Measurements from ENCODE around the gene PTPRK.

DNA sequence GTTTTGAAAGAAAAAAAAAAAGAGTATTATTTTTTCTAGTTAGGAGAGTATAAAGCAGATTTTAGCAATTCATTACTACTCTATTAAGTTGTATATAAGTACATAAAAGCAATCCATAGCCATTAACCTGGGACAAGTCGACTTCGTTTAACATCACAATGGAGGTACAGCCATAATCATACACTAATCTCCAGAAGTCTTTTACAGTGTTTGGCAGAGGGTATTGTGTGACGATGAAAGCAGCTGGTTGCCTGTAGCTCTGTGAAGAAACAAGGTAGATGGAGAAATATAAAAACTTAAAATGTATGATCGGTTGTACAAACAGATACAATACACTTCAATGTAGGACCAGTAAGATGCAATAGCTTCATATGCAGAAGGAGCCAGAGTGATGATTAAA, 543.6 kb downstream of the PTPRK start:
- TF ChIP-seq PHF8 (IDR thresholded peaks at IDR 0.05; ENCODE audit: borderline replicate concordance, low read length) (no peak), ETV1 (tag; conservative IDR thresholded peaks at IDR 0.05; ENCODE audit: low read depth) (no peak), POLR2A (conservative IDR thresholded peaks at IDR 0.05) (no peak), SP2 (IDR thresholded peaks at IDR 0.05; ENCODE audit: extremely low read depth, low read depth, low read length, poor library complexity, severe bottlenecking) (no peak), SRF (CRISPR knock-in tag; IDR thresholded peaks at IDR 0.05) (no peak), MAFK (IDR thresholded peaks at IDR 0.05; ENCODE audit: low read length) (no peak)
- TF ChIP-seq, protein P1, sequence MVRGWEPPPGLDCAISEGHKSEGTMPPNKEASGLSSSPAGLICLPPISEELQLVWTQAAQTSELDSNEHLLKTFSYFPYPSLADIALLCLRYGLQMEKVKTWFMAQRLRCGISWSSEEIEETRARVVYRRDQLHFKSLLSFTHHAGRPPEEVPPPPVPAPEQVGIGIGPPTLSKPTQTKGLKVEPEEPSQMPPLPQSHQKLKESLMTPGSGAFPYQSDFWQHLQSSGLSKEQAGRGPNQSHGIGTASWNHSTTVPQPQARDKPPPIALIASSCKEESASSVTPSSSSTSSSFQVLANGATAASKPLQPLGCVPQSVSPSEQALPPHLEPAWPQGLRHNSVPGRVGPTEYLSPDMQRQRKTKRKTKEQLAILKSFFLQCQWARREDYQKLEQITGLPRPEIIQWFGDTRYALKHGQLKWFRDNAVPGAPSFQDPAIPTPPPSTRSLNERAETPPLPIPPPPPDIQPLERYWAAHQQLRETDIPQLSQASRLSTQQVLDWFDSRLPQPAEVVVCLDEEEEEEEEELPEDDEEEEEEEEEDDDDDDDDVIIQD (CRISPR knock-in tag; IDR thresholded peaks at IDR 0.05), result no peak
- TF ChIP-seq, protein P2, sequence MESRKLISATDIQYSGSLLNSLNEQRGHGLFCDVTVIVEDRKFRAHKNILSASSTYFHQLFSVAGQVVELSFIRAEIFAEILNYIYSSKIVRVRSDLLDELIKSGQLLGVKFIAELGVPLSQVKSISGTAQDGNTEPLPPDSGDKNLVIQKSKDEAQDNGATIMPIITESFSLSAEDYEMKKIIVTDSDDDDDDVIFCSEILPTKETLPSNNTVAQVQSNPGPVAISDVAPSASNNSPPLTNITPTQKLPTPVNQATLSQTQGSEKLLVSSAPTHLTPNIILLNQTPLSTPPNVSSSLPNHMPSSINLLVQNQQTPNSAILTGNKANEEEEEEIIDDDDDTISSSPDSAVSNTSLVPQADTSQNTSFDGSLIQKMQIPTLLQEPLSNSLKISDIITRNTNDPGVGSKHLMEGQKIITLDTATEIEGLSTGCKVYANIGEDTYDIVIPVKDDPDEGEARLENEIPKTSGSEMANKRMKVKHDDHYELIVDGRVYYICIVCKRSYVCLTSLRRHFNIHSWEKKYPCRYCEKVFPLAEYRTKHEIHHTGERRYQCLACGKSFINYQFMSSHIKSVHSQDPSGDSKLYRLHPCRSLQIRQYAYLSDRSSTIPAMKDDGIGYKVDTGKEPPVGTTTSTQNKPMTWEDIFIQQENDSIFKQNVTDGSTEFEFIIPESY (CRISPR knock-in tag; IDR thresholded peaks at IDR 0.05), result no peak
- TF ChIP-seq, protein P3, sequence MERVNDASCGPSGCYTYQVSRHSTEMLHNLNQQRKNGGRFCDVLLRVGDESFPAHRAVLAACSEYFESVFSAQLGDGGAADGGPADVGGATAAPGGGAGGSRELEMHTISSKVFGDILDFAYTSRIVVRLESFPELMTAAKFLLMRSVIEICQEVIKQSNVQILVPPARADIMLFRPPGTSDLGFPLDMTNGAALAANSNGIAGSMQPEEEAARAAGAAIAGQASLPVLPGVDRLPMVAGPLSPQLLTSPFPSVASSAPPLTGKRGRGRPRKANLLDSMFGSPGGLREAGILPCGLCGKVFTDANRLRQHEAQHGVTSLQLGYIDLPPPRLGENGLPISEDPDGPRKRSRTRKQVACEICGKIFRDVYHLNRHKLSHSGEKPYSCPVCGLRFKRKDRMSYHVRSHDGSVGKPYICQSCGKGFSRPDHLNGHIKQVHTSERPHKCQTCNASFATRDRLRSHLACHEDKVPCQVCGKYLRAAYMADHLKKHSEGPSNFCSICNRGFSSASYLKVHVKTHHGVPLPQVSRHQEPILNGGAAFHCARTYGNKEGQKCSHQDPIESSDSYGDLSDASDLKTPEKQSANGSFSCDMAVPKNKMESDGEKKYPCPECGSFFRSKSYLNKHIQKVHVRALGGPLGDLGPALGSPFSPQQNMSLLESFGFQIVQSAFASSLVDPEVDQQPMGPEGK (CRISPR knock-in tag; IDR thresholded peaks at IDR 0.05; ENCODE audit: borderline replicate concordance), result no peak
- TF ChIP-seq, protein P4, sequence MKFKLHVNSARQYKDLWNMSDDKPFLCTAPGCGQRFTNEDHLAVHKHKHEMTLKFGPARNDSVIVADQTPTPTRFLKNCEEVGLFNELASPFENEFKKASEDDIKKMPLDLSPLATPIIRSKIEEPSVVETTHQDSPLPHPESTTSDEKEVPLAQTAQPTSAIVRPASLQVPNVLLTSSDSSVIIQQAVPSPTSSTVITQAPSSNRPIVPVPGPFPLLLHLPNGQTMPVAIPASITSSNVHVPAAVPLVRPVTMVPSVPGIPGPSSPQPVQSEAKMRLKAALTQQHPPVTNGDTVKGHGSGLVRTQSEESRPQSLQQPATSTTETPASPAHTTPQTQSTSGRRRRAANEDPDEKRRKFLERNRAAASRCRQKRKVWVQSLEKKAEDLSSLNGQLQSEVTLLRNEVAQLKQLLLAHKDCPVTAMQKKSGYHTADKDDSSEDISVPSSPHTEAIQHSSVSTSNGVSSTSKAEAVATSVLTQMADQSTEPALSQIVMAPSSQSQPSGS (CRISPR knock-in tag; IDR thresholded peaks at IDR 0.05), result no peak
- TF ChIP-seq, protein P5, sequence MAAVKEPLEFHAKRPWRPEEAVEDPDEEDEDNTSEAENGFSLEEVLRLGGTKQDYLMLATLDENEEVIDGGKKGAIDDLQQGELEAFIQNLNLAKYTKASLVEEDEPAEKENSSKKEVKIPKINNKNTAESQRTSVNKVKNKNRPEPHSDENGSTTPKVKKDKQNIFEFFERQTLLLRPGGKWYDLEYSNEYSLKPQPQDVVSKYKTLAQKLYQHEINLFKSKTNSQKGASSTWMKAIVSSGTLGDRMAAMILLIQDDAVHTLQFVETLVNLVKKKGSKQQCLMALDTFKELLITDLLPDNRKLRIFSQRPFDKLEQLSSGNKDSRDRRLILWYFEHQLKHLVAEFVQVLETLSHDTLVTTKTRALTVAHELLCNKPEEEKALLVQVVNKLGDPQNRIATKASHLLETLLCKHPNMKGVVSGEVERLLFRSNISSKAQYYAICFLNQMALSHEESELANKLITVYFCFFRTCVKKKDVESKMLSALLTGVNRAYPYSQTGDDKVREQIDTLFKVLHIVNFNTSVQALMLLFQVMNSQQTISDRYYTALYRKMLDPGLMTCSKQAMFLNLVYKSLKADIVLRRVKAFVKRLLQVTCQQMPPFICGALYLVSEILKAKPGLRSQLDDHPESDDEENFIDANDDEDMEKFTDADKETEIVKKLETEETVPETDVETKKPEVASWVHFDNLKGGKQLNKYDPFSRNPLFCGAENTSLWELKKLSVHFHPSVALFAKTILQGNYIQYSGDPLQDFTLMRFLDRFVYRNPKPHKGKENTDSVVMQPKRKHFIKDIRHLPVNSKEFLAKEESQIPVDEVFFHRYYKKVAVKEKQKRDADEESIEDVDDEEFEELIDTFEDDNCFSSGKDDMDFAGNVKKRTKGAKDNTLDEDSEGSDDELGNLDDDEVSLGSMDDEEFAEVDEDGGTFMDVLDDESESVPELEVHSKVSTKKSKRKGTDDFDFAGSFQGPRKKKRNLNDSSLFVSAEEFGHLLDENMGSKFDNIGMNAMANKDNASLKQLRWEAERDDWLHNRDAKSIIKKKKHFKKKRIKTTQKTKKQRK (IDR thresholded peaks at IDR 0.05; ENCODE audit: borderline replicate concordance, low read depth, low read length), result no peak
- TF ChIP-seq, protein P6, sequence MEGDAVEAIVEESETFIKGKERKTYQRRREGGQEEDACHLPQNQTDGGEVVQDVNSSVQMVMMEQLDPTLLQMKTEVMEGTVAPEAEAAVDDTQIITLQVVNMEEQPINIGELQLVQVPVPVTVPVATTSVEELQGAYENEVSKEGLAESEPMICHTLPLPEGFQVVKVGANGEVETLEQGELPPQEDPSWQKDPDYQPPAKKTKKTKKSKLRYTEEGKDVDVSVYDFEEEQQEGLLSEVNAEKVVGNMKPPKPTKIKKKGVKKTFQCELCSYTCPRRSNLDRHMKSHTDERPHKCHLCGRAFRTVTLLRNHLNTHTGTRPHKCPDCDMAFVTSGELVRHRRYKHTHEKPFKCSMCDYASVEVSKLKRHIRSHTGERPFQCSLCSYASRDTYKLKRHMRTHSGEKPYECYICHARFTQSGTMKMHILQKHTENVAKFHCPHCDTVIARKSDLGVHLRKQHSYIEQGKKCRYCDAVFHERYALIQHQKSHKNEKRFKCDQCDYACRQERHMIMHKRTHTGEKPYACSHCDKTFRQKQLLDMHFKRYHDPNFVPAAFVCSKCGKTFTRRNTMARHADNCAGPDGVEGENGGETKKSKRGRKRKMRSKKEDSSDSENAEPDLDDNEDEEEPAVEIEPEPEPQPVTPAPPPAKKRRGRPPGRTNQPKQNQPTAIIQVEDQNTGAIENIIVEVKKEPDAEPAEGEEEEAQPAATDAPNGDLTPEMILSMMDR (IDR thresholded peaks at IDR 0.05 in 2 of 3, conservative IDR thresholded peaks at IDR 0.05 in 1 of 3; ENCODE audit: insufficient read depth in 2 of 3, low read depth in 1 of 3, low read length in 3 of 3), result no peak

All from K562 (cell line).